ENCODE measurements around the gene RNF213.
"Not testable (repeated sequence)": the region's sequence is repeated elsewhere in the genome, so short reads cannot be mapped to it uniquely, and the experiment has no call there.

RNF213 gene

DNA sequence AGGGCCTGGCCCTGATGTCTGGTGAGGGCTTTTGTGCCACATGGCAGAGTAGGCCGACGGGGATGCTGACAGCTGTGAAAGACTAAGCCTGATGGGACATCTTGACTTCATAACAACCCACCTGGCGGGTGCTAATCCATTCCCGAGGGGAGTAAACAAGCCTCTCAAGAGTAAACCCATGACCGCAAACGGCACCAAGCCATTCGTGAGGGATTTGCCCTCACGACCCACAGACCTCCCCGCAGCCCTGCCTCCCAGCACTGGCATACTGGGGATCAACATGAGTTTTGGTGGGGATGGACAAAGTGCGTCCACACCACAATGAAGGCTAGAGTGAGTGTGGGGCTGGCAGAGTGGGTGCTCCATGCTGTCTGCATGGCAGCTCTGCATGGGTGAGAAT, 11.7 kb downstream of the RNF213 start:
- DNase-seq = no peak

DNA sequence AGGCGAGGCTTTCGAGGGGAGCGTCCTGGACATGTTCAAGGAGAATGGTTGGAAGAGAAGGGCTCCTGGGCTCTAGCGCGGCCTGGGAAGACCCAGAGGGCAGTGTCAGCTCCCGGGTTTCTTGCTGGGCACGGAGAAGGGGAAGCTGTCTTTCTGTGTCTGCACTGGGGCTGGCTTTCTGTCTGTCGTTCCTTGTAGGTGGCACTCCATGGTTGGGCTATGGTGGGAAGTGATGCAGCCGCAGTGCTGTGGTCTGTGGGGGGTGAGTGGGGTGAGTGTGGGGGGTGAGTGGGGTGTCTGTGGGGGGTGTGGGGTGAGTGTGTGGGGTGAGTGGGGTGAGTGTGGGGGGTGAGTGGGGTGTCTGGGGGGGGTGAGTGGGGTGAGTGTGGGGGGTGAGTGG, 13.7 kb downstream of the RNF213 start:
- no peak for DNase-seq

DNA sequence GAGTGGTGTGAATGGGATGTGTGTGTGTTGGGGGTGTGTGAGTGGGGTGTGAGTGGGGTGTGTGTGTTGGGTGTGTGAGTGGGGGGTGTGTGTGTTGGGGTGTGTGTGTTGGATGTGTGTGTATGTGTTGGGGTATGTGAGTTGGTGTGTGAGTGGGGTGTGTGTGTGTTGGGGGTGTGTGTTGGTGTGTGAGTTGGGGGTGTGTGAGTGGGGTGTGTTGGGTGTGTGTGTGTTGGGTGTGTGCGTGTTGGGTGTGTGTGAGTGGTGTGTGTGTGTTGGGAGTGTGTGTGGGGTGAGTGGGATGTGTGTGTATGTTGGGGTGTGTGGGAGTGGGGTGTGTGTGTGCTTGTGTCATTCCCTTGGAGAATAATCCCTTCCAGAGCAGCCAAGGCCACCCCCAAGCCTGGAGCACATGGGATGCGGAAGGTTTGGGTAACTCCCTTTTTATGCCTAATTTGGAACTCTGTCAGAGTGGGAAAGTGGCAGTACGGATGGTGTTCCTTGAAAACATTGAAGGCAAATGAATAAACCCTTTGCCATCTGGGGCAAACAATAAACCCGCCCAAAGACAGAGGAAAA, 14.3 kb downstream of the RNF213 start:
- no peak for DNase-seq

DNA sequence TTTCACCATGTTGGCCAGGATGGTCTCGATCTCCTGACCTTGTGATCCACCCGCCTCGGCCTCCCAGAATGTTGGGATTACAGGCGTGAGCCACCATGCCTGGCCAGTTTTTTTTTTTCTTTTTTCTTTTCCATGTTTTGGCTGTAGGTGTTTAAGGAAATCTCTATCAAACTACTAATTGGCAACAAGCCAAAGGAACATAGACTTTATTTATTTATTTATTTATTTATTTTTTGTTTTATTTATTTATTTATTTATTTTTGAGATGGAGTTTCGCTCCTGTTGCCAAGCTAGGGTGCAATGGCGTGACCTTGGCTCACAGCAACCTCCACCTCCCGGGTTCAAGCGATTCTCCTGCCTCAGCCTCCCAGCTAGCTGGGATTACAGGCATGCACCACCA, 15.2 kb downstream of the RNF213 start:
- not testable (repeated sequence) for DNase-seq

DNA sequence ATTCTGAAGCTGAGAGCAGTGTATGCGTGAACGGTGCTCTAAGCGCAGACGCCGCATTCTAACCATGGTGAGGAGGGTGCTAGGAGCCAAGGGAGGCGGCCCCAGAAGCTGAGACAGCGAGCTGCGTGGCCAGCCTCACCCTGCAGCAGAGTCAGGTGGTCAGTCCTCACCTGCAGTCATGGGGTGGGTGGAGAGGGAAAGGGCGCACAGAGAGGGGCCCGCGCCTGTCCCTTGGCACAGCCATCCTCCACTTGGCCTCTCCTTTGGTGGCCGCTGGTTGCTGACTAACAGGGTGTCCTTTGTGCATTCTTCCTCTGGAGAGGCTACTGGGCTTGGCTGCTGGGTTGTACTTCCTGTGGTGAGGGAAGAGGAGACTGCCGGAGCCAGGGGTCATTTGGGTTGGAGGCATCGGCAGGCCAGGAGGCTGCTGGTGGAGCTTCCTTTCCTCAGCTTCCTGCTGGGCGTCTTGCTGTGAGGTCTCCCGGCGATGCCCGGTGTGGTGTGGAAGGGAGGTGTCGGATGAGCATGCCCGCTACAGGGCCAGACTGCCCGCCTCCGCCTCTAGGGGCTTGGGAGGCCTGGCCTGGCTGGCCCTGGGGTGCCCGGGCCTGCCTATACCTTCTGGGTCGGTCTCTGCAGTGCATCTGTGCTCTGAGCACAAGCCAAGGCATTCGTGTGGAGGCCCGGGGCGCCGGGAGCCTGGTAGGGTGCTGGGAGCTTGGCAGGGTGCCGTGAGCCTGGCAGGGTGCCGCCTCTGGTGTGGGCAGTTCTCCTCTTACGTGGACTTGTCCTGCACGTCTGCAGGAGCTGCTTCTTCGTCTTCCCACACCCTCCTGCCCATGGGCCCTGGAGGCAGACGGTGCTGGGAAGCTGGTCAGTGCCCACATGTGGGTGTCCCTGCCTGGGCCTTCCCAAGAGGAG, 17.4 kb downstream of the RNF213 start:
- no peak for DNase-seq

DNA sequence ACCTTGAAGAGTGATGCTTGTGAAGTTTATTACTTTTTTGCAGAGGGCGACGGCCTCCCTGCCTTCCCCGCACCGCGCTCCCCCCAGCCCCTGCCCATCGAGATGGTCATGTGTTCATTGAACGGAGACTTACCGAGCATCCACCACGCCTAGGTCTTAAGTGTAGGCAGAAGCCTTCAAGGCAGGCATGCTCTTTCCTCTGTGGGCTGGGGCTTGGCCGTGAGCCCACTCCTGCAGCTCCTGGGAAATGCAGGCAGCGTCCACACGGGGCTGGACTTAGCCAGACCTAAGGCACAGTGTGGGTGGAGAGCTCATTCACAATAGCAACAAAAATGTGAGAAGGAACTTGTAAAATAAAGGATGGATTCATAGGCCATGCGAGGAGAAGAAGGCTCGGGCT, 19.2 kb downstream of the RNF213 start:
- DNase-seq = no peak

DNA sequence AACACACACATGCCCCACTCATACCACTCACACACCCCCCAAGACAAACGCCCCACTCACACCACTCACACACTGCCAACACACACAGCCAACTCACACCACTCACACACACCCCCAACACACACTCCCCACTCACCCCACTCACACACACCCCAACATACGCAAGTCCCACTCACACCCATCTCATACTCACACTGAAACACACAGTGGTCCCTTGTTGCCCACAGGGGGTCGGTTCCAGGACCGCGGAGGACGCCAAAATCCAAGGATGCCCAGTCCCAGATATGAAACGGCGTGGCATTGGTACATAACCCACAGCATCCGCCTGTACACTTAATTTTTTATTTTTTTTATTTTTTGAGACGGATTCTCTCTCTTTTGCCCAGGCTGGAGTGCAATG, 20.9 kb downstream of the RNF213 start:
- no peak for DNase-seq

DNA sequence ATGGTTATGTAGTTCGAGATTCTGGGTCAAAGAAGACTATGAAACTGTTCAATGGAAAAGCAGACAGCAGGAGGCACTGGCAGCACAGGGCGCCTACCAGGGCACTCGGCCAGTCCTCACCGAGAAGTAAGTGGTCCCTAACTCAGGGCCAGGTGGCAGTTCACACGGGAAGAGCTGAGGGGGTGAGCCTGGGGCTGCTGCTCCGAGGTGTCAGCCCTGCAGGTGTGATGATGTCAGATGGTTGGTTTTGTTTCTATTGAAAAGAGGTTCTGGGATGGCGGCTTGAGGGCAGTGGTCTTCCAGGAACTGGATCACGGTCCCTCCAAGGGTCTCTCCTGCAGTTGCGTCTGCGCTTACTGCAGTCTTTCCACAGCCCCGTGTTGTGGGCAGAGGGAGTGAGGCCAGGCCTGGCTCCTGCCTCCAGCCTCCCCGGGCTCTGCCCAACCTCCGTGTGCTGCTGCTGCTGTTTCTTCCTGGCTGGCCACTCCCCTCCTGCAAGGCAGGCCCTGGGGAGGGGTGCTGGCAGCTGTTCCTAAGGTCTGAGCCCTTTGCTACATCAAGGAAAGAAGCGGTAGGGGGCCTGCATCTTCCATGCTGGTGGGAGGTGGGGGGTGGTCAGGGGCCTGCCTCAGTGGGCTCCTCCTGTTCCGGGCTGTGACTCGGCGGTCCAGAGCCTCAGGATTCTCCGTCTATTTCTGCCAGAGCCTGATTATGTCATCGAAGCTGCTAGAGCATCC, 22.6 kb downstream of the RNF213 start:
- no peak for DNase-seq

DNA sequence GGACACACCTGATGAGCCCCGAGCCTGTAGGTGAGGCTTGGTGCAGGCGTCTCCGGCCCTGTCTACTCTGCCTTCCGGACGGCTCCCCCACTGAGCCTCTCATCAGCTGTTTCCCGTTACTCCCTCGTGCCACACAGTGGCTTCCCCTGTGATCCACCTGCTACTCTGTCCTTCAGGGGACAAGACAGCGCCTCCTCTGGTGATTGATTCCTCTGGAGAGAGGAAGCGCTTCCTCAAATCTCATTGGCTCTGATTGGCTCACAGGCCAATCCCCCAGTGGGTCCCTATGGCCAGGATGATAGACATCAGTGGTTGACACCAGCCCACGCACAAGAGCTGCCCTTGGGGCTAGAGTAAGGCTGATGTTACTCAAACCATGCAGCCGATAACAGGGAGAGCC, 24.0 kb downstream of the RNF213 start:
- DNase-seq = no peak

DNA sequence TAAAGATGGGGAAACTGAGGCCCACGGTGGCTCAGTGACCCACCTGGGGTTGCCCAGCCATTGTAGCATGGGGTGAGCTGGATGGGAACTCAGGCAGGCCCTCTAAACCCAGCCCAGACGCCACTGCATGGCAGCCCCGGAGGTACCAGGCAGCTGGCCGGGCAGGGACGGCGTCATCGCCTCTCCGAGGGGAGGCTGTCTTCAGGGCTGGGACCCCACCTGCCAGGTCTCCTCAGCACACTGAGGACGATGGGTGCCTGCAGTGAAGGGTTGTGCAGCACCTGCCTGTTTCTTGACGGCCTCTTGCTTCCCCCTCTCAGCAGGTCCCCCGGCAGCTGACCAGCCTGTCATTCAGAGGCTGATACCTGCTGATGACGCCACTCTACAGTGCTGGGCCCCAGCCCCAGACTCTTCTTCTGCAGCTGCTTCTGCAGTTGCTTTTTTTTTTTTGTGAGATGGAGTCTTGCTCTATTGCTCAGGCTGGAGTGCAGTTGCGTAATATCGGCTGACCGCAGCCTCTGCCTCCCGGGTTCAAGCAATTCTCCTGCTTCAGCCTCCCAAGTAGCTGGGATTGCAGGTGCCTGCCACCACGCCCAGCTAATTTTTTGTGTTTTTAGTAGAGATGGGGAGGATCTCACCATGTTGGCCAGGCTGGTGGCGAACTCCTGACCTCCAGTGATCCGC, 24.7 kb downstream of the RNF213 start:
- DNase-seq = peak; percentile 20

DNA sequence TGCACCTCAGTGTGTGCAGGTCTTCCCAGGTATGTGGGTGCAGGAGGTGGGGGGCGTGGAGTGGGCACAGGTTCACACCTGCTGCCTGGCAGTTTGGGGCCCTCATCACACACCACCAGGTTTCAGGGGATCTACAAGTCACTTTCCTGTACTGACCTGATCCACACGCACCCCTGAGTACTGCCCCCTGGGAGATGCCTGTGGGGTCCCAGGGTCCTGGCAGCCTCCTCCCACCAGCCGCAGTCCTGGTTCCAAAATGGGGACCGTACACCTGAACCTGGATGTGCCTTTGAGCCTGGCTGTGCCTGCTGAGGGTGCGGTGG, 25.9 kb downstream of the RNF213 start:
- no peak for DNase-seq

DNA sequence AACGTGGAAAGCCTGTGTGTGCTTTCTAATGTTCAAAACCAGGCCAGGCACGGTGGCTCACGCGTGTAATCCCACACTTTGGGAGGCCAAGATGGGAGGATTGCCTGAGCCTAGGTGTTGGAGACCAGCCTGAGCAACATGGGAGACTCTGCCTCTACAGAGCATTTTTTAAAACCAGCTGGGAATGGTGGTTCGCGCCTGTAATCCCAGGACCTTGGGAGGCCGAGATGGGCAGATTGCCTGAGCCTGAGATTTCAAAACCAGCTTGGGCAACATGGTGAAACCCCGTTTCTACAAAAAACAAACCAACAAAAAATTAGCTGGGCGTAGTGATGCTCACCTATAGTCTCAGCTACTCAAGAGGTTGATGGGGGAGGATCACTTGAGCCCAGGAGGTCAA, 26.4 kb downstream of the RNF213 start:
- DNase-seq = no peak

DNA sequence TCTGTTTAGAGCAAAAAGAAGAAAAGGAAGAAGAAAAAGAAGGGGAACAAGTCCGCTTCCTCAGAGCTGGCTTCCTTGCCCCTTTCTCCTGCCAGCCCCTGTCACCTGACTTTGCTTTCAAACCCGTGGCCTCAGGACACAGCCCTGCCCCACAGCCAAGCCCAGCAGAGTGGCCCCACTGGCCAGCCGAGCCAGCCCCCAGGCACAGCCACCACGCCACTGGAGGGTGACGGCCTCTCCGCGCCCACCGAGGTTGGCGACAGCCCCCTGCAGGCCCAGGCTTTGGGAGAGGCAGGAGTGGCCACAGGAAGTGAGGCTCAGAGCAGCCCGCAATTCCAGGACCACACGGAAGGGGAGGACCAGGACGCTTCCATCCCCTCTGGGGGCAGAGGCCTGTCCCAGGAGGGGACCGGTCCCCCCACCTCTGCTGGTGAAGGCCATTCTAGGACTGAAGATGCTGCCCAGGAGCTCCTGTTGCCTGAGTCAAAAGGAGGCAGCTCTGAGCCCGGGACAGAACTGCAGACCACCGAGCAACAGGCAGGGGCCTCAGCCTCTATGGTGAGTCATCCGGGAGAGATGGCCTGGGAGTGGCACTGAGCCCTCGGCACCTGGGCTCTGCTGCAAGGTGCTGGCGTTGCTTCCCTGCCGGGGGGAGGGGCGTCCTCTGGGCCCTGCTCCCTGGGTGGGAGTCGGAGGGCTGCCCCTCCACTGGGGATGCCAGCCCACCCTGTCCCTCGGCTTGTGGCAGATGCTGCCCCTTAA, 27.3 kb downstream of the RNF213 start:
- no peak for DNase-seq

DNA sequence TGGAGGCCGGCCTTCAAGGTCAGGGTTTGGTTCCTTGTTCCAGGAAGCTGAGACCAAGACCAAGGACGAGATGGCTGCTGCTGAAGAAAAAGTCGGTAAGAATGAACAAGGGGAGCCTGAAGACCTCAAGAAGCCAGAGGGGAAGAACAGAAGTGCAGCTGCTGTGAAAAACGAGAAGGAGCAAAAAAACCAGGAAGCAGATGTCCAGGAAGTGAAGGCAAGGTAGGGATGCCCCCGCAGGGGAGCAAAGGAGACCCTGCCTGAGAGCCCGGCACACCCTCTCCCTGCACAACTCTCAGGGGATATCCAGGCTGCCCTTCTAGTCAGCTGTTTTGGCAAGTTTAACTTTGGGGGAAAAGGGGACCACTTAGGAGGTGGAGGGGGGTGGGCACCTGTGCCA, 29.0 kb downstream of the RNF213 start:
- no peak for DNase-seq

DNA sequence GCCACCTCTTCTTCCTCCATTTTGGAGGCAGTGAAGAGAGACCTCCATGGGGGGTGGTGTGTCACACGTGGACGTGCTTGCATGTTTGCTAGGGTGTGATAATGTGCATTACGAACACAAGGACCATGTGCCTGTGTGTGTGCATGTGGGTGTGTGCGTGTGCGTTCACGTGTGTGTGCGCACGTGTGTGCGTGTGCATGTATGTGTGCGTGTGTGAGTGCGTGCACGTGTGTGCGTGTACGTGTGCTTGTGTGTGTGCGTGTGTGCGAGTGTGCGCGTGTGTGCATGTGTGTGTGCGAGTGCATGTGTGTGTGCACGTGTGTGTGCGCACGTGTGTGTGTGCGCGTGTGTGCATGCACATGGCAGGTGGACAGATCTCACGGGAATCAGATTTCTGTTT, 29.5 kb downstream of the RNF213 start:
- DNase-seq = no peak

DNA sequence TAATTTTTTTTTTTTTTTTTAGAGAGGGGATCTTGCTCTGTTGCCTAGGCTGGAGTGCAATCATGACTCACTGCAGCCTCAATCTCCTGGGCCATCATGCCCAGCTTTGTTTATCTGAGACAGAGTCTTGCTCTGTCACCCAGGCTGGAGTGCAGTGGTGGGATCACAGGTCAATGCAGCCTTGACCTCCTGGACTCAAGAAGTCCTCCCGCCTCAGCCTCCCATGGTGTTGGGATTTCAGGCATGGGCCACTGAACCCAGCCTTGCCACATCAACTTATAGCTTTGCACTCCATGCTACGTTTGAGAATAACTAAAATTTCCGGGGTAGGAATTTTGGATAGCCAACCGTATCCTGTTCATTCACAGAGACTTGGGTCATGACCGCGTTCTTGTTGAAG, 30.6 kb downstream of the RNF213 start:
- DNase-seq = no peak

DNA sequence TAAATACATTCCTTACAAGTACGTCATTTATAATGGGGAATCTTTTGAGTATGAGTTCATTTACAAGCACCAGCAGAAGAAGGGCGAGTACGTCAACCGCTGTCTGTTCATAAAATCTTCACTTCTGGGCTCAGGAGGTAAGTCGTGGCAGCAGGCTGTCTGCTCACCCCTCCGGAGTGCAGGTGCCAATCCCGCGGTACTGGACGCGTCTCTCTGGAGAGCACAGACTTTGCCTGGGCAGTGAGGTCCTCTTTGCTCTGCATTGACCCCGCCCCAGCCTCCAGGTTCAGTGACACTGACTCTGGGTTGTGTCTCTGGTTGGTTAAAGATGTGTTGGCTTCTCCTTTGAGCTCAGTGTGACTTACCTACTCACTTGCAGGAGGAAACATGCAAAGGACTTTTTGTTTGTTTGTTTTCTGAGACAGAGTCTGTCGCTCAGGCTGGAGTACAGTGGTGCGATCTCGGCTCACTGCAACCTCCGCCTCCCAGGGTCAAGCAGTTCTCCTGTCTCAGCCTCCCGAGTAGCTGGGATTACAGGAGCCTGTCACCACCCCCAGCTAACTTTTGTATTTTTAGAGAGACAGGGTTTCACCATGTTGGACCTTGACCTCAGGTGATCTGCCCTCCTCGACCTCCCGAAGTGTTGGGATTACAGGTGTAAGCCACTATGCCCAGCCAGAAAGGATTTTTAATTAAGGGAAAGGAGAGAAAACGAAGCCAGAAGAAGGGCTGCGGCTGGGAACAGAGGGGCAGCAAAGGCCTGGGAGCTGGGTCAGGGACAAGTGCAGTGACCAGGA, 31.2 kb downstream of the RNF213 start:
- no peak for DNase-seq

DNA sequence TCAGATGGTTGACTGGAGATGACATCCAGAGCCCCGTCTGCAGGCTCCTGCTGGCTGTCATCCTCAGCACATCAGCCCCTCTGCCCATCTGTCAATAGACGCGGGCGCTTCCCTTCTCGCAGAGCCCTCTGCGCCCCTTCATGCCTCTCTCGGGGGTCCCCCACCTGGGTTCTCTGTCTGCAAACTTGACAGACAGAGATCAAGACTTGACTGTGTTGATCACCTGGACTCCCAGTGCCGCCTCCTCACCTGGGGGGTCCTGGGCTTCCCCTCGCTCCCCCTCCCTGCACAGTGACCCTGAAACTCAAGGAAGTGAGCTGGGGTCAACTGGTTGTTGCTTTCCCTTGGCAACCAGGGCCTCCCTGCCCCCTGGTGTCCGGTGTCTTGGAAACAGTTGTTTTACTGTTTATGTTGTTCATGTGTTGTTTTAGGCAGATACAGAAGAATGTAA, 31.9 kb downstream of the RNF213 start:
- no peak for DNase-seq

DNA sequence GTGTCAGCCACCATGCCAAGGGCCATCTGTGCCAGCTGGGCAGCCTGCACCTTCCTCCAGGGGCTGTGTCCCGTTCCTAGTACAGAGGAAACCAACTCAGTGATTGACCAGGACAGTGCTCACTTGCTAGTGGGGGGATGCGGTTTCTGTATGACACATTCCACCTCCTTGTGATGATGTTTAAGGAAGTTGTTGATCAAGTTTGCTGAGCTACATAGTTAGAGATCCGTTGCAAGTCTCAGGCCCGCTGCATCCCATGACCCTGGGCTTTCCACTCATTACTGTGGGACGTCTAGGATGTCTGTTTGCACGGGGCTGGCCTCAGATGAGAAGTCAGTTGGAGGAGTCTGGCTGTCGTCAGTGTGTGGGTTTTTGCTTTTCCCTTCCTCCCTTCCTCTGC, 33.6 kb downstream of the RNF213 start:
- DNase-seq = peak; percentile 67

DNA sequence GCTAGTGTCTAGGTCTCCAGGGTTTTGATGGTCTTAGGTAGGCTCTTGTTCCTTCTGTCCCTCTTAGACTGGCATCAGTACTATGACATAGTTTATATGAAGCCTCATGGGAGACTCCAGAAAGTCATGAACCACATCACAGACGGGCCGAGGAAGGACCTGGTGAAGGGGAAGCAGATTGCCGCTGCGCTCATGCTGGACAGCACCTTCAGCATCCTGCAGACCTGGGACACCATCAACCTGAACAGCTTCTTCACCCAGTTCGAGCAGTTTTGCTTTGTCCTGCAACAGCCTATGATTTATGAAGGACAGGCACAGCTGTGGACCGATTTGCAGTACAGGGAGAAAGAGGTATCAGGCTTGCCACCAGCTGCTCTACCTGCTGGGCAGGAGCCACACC, 34.0 kb downstream of the RNF213 start:
- no peak for DNase-seq

DNA sequence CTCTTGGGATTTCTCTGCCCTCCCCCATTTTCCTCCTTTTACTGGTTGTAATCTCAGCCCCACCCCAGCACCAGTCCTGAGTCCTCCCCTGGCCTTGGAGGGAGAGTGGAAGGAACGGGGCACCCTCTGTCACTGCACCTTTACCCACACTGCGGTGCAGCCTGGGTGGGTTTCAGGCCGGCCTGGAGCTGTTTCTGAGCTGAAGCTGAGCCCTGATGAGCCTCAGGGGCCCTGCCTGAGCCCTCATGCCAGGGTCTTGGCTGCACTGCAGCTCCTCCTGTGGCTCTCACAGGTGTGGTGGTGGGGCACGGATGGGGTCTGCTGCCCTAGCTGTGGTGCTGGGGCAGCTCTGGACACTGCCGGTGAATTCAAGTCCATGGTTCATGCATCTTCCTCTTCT, 34.5 kb downstream of the RNF213 start:
- no peak for DNase-seq

DNA sequence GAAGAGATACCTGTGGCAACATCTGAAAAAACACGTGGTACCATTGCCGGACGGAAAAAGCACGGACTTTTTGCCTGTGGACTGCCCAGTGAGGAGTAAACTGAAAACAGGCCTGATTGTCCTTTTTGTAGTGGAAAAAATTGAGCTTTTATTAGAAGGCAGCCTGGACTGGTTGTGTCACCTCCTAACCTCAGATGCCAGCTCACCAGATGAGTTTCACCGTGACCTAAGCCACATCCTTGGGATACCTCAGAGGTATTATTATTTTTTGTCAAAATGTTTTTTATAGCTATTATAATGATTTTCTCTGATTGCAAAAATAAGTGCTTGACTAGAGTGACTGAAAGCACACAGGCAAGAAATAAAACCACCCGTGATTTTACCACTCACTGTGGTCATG, 34.9 kb downstream of the RNF213 start:
- DNase-seq = no peak
